Testis (tissue), 3 donors: ENCODE results near the gene SFRP2. TPM values are rescaled to one million over a fixed set of nuclear protein-coding genes. Genes with fewer than 3 reads are reported as not detected.

Experiments used
- DNase-seq: peaks from one replicate; pipeline ENCODE4 v3.0.0-alpha.2; 2019
- H3K27ac ChIP-seq, 2 donors: fragments of 200-600 bp; sonication (generic); one replicate each; pipeline ENCODE4 v1.5.1; 2019
- H3K27me3 ChIP-seq: fragments of 200-600 bp; sonication (generic); one replicate; pipeline ENCODE4 v1.5.1; 2019
- H3K36me3 ChIP-seq: fragments of 200-600 bp; sonication (generic); one replicate; pipeline ENCODE4 v1.5.1; 2017; ENCODE audit warnings: low read depth; ENCODE audit errors: missing control alignments
- H3K4me1 ChIP-seq: fragments of 200-600 bp; sonication (generic); one replicate; pipeline ENCODE4 v1.5.1; 2019
- H3K4me3 ChIP-seq, 2 donors: fragments of 200-600 bp; sonication (generic); one replicate each; pipeline ENCODE4 v1.5.1; 2017 to 2019
- H3K9me3 ChIP-seq: fragments of 200-600 bp; sonication (generic); one replicate; pipeline ENCODE4 v1.5.1; 2017
- POLR2A ChIP-seq: fragments of 450-650 bp; IDR thresholded peaks from one replicate; pipeline ENCODE4 v1.6.1; 2017; ENCODE audit warnings: antibody characterized with exemption, mild to moderate bottlenecking, moderate library complexity
- WGBS, 2 donors: methylation state at CpG; one replicate each; pipeline ENCODE4 v1.1.5; 2018; 5-methylcytosine and 5-hydroxymethylcytosine counted together
- intact Hi-C: fragments of 100-400 bp; cut with DNase I; formaldehyde crosslinking; loops from one replicate; pipeline ENCODE4 v1.15.1; 2023; ENCODE audit warnings: low total_unique reads
- polyA plus RNA-seq: library from polyadenylated mRNA; stranded (reverse); fragments of 350-450 nt; fragmentation: Illumina TruSeq; extraction: RNeasy Lipid Tissue Mini Kit (QIAGEN cat#74804); gene quantifications from one replicate; pipeline ENCODE4 v1.2.3, GENCODE V29; 2014; ENCODE audit warnings: low read depth, low replicate concordance; ENCODE audit not compliant: insufficient read depth
- total RNA-seq, 2 donors: library from RNA; depleted of rRNA; stranded (reverse); fragments of >200 nt; gene quantifications; one replicate each; pipeline ENCODE4 v1.2.3, GENCODE V29; 2016
- TF ChIP-seq, protein P1 (sequence below), 3 experiments: fragments of 450-650 bp in 2 of 3; fragments of 200-600 bp in 1 of 3; sonication (generic) in 1 of 3; IDR thresholded peaks; one replicate each; pipeline ENCODE4 v1.5.1; 2016 to 2019; ENCODE audit warnings: antibody characterized with exemption in 3 of 3, mild to moderate bottlenecking in 2 of 3, moderate library complexity in 1 of 3

SFRP2 gene
- total and polyA plus RNA-seq, 3 donors from 2014 or later = 0.39 to 65.6 (median 1.2) TPM

DNA sequence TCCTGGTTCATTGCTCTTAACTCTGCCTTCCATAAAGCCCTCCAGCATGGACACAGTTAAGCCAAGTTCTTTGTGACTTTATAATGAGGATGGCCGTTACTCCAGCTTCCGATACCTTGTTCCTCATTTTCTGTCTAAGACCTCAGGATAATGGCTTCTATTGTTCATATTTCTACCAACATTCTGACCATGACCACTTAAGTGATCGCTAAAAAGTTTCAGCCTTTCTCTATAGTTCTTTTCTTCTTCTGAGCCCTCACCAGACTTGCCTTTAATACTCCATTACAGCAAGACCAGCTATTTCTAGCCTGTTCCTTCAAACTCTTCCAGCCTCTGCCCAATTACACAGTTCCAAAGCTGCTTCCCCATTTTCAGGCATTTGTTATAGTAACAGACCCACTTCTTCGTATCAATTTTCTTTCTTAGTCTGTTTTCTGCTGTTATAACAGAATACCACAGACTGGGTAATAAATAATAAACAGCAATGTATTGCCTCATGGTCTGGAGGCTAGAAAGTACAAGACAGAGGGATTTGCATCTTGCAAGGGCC lies 41.4 kb downstream of the SFRP2 start:
- Histone ChIP-seq H3K36me3 (no peaks in the 10 kb centered on the region), H3K4me1 (no peaks in the 10 kb centered on the region), H3K4me3 (no peak overlapping the region), H3K9me3 (no peaks in the 10 kb centered on the region), H3K27me3 (no peaks in the 10 kb centered on the region), H3K27ac (no peak overlapping the region)
- TF ChIP-seq, protein P1, sequence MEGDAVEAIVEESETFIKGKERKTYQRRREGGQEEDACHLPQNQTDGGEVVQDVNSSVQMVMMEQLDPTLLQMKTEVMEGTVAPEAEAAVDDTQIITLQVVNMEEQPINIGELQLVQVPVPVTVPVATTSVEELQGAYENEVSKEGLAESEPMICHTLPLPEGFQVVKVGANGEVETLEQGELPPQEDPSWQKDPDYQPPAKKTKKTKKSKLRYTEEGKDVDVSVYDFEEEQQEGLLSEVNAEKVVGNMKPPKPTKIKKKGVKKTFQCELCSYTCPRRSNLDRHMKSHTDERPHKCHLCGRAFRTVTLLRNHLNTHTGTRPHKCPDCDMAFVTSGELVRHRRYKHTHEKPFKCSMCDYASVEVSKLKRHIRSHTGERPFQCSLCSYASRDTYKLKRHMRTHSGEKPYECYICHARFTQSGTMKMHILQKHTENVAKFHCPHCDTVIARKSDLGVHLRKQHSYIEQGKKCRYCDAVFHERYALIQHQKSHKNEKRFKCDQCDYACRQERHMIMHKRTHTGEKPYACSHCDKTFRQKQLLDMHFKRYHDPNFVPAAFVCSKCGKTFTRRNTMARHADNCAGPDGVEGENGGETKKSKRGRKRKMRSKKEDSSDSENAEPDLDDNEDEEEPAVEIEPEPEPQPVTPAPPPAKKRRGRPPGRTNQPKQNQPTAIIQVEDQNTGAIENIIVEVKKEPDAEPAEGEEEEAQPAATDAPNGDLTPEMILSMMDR (IDR thresholded peaks at IDR 0.05) = no peak
- 62 to 70% methylated on average over 4 of the region's 4 CpGs for WGBS, 2 donors
- intact Hi-C loops = no loop called here
- DNase-seq = no peak

- no peaks in the 10 kb centered on the region for H3K36me3 ChIP-seq
- no peaks in the 10 kb centered on the region for H3K4me1 ChIP-seq
- DNase-seq = no peak
- TF ChIP-seq, protein P1 (IDR thresholded peaks at IDR 0.05) = no peak
- no peak for TF ChIP-seq POLR2A
- H3K27me3 ChIP-seq = no peaks in the 10 kb centered on the region
- intact Hi-C loops = no loop called here
- H3K4me3 ChIP-seq = no peak overlapping the region
- H3K27ac ChIP-seq = no peak overlapping the region
- H3K9me3 ChIP-seq = no peaks in the 10 kb centered on the region
Observed at GRCh38 chr4:153745651-153746050, 43.2 kb downstream of the SFRP2 start.

DNA sequence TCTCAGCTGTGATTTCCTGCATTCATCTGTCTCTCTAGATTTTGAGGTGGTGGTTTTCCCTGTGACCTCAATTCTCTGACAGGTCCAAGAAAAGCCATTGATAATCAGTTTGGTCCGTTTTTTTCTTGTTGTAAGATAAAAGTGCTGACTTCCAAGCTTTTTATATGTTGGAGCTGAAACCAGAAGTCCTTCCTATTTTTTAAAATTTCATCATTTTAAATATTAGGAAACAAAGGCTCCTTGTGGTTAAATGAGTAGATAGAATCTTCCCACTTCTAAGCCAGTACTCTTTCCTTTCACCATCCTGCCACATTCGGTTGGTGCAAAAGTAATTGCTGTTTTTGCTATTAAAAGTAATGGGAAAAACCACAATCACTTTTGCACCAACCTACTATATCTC lies 47.3 kb downstream of the SFRP2 start:
- H3K27me3 ChIP-seq = no peaks in the 10 kb centered on the region
- no peak for DNase-seq
- TF ChIP-seq POLR2A = no peak
- TF ChIP-seq, protein P1 (IDR thresholded peaks at IDR 0.05) = no peak
- no peaks in the 10 kb centered on the region for H3K9me3 ChIP-seq
- intact Hi-C loops = no loop called here
- WGBS, 2 donors = 78 to 83% methylated on average over 2 of the region's 2 CpGs
- H3K27ac ChIP-seq = no peak overlapping the region
- H3K36me3 ChIP-seq = no peaks in the 10 kb centered on the region
- no peak overlapping the region for H3K4me3 ChIP-seq
- H3K4me1 ChIP-seq = no peaks in the 10 kb centered on the region

- TF ChIP-seq, protein P1 (IDR thresholded peaks at IDR 0.05) = no peak
- TF ChIP-seq POLR2A = no peak
- no peak overlapping the region for H3K4me3 ChIP-seq
- no peak overlapping the region for H3K27ac ChIP-seq
- H3K27me3 ChIP-seq = no peaks in the 10 kb centered on the region
- no peaks in the 10 kb centered on the region for H3K9me3 ChIP-seq
- no peaks in the 10 kb centered on the region for H3K36me3 ChIP-seq
- DNase-seq = no peak
- intact Hi-C loops = no loop called here
- no peaks in the 10 kb centered on the region for H3K4me1 ChIP-seq
Observed at GRCh38 chr4:153735906-153736461, 52.9 kb downstream of the SFRP2 start.

DNA sequence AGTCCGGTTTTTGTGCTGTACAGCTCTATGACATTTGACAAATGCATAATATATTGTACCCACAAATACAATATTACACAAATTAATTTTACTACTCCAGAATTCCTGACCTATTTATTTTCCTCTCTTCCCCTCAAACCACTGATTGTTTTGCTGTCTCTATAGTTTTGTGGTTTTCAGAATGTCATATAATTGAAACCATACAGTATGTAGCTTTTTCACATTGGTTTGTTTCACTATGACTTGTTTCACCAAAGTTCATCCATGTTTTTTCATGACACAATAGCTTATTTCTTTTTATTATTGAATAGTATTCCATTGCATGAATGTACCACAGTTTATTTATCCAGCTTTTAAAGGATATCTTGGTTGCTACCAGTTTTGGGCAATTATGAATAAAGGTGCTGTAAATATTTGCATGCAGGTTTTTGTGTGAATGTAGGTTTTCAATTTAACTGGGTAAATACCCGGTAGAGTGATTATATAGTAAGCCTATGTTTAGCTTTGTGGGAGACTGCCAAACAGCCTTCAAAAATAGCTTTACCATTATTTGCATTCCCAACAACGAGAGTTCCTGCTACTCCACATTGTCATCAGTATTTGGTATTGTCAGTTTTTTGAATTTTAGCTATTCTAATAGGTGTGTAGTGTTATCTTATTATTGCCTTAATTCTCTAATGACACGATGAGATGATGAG lies 55.0 kb downstream of the SFRP2 start:
- no peaks in the 10 kb centered on the region for H3K36me3 ChIP-seq
- TF ChIP-seq, protein P1 (IDR thresholded peaks at IDR 0.05) = no peak
- TF ChIP-seq POLR2A = no peak
- no peak overlapping the region for H3K4me3 ChIP-seq
- intact Hi-C loops = no loop called here
- no peak overlapping the region for H3K27ac ChIP-seq
- H3K4me1 ChIP-seq = no peaks in the 10 kb centered on the region
- H3K9me3 ChIP-seq = no peaks in the 10 kb centered on the region
- H3K27me3 ChIP-seq = no peaks in the 10 kb centered on the region
- 66 to 77% methylated on average over 4 of the region's 4 CpGs for WGBS, 2 donors
- no peak for DNase-seq
